Spleen (tissue), 7 donors: ENCODE data around the gene STRIP2.

ENCODE experiments used
- CTCF ChIP-seq, 11 experiments: fragments of 200-600 bp in 7 of 11; fragments of 450-650 bp in 4 of 11; sonication (generic) in 4 of 11; IDR thresholded peaks in 8 of 11; conservative IDR thresholded peaks in 3 of 11; 1 replicate in 7 of 11; 2 replicates in 4 of 11; pipeline versions ENCODE4 v1.4.0 to v1.8.0; 2016 to 2021; ENCODE audit warnings: antibody characterized with exemption in 11 of 11, inconsistent platforms in 4 of 11, mild to moderate bottlenecking in 1 of 11
- POLR2A ChIP-seq, 3 donors: fragments of 450-650 bp; IDR thresholded peaks; one replicate each; pipeline ENCODE4 v1.5.1; 2017; ENCODE audit warnings: antibody characterized with exemption in 3 of 3, mild to moderate bottlenecking in 1 of 3
- donor health status: DM: no; HTN: no; CAD: no; lungs with moderate emphysema.
- donor health status: DM: no; HTN: no; CAD: no.
- donor health status: DM: no; HTN: no; CAD: no.

- TF ChIP-seq CTCF (IDR thresholded peaks at IDR 0.05 in 8 of 11, conservative IDR thresholded peaks at IDR 0.05 in 3 of 11) (no peak), POLR2A (IDR thresholded peaks at IDR 0.05) (no peak)
Measured at GRCh38 chr7:129435414-129435829, 1.2 kb downstream of the STRIP2 start.
